GM23338 (cell line): ENCODE measurements around the gene MT1H.

Experiments
- POLR2AphosphoS5 ChIP-seq: IDR thresholded peaks from 2 replicates; pipeline ENCODE4 v1.6.1; 2016; ENCODE audit warnings: antibody characterized with exemption, low read depth
- TF ChIP-seq, protein P1 (sequence below), 2 experiments: fragments of 200-600 bp in 1 of 2; sonication (generic) in 1 of 2; conservative IDR thresholded peaks; 2 replicates each; pipeline versions ENCODE4 v1.5.1 to v1.6.1; 2016 to 2017; ENCODE audit warnings: antibody characterized with exemption in 2 of 2, low read depth in 2 of 2, mild to moderate bottlenecking in 2 of 2, moderate library complexity in 1 of 2

GRCh38 chr16:56664506-56664905, 5.1 kb upstream of the MT1H start:
- no peak for TF ChIP-seq POLR2AphosphoS5
- TF ChIP-seq, protein P1, sequence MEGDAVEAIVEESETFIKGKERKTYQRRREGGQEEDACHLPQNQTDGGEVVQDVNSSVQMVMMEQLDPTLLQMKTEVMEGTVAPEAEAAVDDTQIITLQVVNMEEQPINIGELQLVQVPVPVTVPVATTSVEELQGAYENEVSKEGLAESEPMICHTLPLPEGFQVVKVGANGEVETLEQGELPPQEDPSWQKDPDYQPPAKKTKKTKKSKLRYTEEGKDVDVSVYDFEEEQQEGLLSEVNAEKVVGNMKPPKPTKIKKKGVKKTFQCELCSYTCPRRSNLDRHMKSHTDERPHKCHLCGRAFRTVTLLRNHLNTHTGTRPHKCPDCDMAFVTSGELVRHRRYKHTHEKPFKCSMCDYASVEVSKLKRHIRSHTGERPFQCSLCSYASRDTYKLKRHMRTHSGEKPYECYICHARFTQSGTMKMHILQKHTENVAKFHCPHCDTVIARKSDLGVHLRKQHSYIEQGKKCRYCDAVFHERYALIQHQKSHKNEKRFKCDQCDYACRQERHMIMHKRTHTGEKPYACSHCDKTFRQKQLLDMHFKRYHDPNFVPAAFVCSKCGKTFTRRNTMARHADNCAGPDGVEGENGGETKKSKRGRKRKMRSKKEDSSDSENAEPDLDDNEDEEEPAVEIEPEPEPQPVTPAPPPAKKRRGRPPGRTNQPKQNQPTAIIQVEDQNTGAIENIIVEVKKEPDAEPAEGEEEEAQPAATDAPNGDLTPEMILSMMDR (conservative IDR thresholded peaks at IDR 0.05; ENCODE audit: low read depth in 2 of 2), result no peak
